Measurements from ENCODE around the gene PTPRD.

PTPRD gene

GRCh38 chr9:8437259-8437658, 2175.5 kb downstream of the PTPRD start:
- no peak for DNase-seq

GRCh38 chr9:8436786-8437185, 2176.0 kb downstream of the PTPRD start:
- DNase-seq, result no peak

DNA sequence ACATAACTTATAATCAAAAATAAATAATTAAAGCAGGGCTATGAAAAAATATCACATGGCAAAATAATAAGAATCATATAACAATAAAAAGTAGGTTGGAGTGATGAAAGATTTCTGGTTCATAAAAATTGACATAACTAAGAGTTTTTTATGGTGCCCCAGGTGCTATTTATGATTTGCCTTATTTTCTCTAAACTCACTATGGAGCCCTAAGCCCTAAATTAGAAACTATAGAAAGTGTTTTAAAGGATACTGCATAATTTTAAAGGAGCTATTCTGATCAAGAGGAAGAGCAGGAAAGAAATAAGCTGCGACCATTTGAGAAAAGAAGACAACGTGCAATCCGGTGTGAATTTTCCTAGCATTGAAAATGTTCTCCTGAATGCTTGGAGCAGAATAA, 2178.2 kb downstream of the PTPRD start:
- no peak for DNase-seq

- DNase-seq, result no peak
Observed at GRCh38 chr9:8432224-8432623, 2180.6 kb downstream of the PTPRD start.

- no peak for DNase-seq
Observed at GRCh38 chr9:8431505-8431904, 2181.3 kb downstream of the PTPRD start.

GRCh38 chr9:8430945-8431344, 2181.9 kb downstream of the PTPRD start:
- no peak for DNase-seq

GRCh38 chr9:8429768-8430167, 2183.0 kb downstream of the PTPRD start:
- no peak for DNase-seq

- no peak for DNase-seq
Observed at GRCh38 chr9:8429157-8429556, 2183.6 kb downstream of the PTPRD start.

- DNase-seq, result no peak
Observed at GRCh38 chr9:8428389-8428788, 2184.4 kb downstream of the PTPRD start.

DNA sequence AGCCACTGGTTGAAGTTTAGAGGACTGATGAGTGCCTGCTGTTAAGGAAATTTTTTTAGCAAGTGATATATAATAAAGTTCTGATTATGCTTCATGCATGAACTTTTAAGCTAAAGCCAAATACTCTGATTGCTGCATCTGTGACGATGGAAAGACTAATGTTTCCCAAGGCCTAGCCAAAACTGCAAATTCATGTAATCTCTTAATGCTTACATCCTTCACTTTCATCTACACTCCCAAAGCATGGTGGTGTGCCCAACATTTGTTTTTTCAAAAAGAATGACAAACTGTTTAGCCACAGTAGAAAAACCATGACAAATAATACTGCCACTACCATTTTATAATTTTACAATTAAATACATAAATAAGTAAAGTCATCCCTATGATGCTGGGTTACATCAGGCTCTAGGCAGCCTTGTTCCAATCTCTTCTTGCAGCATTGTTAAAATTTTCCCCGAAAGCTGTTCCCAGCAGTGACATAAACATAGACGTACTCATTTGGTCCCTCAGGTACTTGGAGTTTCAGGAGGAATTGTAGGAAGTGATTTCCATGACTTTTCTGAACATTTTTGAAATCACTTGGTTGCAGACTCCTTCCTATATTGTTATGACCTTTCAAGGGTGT, 2187.9 kb downstream of the PTPRD start:
- DNase-seq, result no peak

GRCh38 chr9:8420416-8420815, 2192.4 kb downstream of the PTPRD start:
- DNase-seq, result no peak

GRCh38 chr9:8419596-8420275, 2193.1 kb downstream of the PTPRD start:
- DNase-seq, result no peak

- no peak for DNase-seq
Observed at GRCh38 chr9:8417341-8417740, 2195.5 kb downstream of the PTPRD start.

- no peak for DNase-seq
Observed at GRCh38 chr9:8412327-8412726, 2200.5 kb downstream of the PTPRD start.

- DNase-seq, result no peak
Observed at GRCh38 chr9:8408575-8409190, 2204.1 kb downstream of the PTPRD start.

GRCh38 chr9:8401961-8402705, 2210.7 kb downstream of the PTPRD start:
- DNase-seq, result no peak

DNA sequence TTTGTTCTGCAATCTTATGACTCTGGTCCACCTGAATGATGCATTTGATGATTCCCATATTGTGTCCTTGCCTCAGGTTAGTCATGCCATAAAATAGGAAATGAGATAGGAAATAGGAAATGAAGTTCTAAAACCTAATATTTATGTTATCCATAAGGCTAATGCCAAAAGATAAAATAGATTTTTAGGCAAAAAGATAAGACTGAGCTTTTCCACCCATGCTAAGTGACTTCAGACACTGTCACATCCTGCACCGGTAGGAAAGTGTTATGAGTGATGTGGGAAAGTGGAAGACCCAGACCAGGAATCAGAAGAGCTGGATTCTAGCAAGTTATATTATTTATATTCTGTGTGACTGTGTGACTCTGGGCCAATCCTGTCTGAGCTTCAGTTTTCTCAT, 2212.4 kb downstream of the PTPRD start:
- no peak for DNase-seq

GRCh38 chr9:8395022-8395421, 2217.8 kb downstream of the PTPRD start:
- DNase-seq, result no peak

- DNase-seq, result no peak
Observed at GRCh38 chr9:8394341-8394740, 2218.5 kb downstream of the PTPRD start.

- no peak for DNase-seq
Observed at GRCh38 chr9:8392866-8393265, 2219.9 kb downstream of the PTPRD start.

DNA sequence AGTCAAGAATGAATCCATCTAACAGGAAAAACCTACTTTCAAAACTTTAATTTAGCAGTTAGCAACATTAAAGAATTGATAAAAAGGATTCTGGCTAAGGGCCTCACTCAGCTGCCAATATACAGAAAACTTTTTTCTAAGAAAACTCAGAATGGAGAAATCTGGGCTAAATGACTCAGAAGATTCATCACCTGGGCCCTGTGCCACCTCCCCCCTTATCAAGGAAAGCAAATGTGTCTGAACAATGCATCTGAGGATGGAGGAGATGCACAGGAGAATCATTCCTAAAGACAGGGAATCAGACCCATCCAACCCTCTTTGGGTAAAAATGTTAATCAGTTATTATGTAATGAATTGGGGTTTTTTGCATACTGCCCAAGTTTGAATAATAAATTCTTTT, 2221.2 kb downstream of the PTPRD start:
- no peak for DNase-seq

DNA sequence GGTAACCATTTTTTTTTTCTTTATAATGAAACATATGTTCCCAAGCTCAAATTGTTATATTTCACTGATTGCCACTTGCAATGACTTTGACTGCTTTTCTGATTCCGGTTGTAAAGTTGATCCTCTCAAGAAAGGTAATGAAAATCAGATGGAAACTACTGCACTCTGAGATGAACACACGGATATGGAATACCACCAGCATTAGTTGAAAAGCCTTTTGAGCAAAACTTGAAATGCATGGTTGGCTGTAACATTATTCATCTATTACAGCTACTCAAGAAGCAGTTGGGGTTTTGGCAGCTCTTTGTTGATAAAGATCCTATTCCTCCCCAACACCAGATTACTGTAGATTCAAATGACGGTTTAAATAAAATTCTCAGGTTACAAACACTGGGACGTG, 2221.7 kb downstream of the PTPRD start:
- no peak for DNase-seq

DNA sequence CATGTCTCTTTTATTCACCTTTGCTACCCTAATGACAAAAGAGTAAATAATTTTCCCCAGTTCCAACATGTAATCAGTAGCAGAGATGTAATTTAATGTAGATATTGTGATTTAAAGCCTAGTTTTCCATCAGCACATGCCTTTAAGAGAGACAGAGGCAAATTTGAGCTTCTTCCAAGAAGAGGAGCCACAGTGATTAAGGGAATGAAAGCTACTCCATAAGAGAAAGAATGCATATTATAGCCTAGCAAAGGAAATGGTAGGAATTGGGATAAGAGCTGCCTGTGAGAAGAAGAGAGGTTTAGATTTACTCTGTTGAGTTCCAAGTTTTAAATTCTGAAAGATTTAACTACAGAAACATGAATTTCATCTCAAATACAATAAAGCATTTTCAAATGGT, 2222.2 kb downstream of the PTPRD start:
- DNase-seq, result no peak

GRCh38 chr9:8389531-8389930, 2223.3 kb downstream of the PTPRD start:
- DNase-seq, result no peak

Measured in NCI-H1694 (cell line).